A673 (cell line): ENCODE data around the gene TMEM47.

Experiments
- CTCF ChIP-seq: fragments of 300-800, 200-600 bp; sonication (generic); conservative IDR thresholded peaks from 2 replicates; pipeline ENCODE4 v1.5.1; 2017; ENCODE audit warnings: low read depth, mild to moderate bottlenecking, antibody characterized with exemption, low read length, moderate library complexity, mixed read lengths
- EZH2 ChIP-seq: fragments of 200-600 bp; sonication (generic); IDR thresholded peaks from 2 replicates; pipeline ENCODE4 v1.6.1; 2017; ENCODE audit warnings: borderline replicate concordance, low read depth, mild to moderate bottlenecking, mixed read lengths, antibody characterized with exemption, low read length; ENCODE audit not compliant: poor library complexity, severe bottlenecking

- TF ChIP-seq CTCF (no peak), EZH2 (no peak)
Observed at GRCh38 chrX:34586346-34586911, 70.7 kb downstream of the TMEM47 start.
